ENCODE measurements around the gene EXOC4. TPM values are rescaled to one million over a fixed set of nuclear protein-coding genes. Genes with fewer than 3 reads are reported as not detected.

The EXOC4 gene
- total RNA-seq, 1 experiment from 2014 or later = 91.9 TPM

- Mint-ChIP-seq H3K4me3 (ENCODE audit: low read depth, unreplicated experiment) (no peak overlapping the region), H3K27ac (ENCODE audit: unreplicated experiment) (no peak overlapping the region), H3K9me3 (ENCODE audit: low read depth, unreplicated experiment) (no peaks in the 10 kb centered on the region), H3K36me3 (ENCODE audit: insufficient read depth, unreplicated experiment) (peaks cover 11% of the 10 kb centered on the region), H3K4me1 (ENCODE audit: low read depth, unreplicated experiment) (peaks cover 44% of the 10 kb centered on the region), H3K27me3 (ENCODE audit: unreplicated experiment) (no peaks in the 10 kb centered on the region)
- intact Hi-C loops (cut with micrococcal nuclease; ENCODE audit: unreplicated experiment) = loop anchor here (5.0 to 10.0 kb wide), 4 partner anchors 220 to 600 kb away; partner anchors contain the start of gene EXOC4
- peak; percentile 10 for DNase-seq
- BruUV-seq (replicated peaks) = no TSS peak
- TF ChIP-seq CTCF (IDR thresholded peaks at IDR 0.05; ENCODE audit: unreplicated experiment) = no peak
- CTCF ChIA-PET = interaction anchor here (0.6 to 1.4 kb wide), 4 partner anchors 12 to 566 kb away, joined by 3 to 5 read pairs (median 3); no protein-coding TSS in a partner anchor
These were observed 601.9 kb downstream of the EXOC4 start for GRCh38 chr7:133854739-133855138.

- DNase-seq = no peak
- peaks cover 22% of the 10 kb centered on the region for H3K4me1 Mint-ChIP-seq (ENCODE audit: low read depth, unreplicated experiment)
- peaks cover 11% of the 10 kb centered on the region for H3K36me3 Mint-ChIP-seq (ENCODE audit: insufficient read depth, unreplicated experiment)
- CTCF ChIA-PET = no interaction called here
- intact Hi-C loops (cut with micrococcal nuclease; ENCODE audit: unreplicated experiment) = loop anchor here (10.0 kb wide), 3 partner anchors 223 to 603 kb away; partner anchors contain the start of gene EXOC4
- no peak overlapping the region for H3K4me3 Mint-ChIP-seq (ENCODE audit: low read depth, unreplicated experiment)
- no peak overlapping the region for H3K27ac Mint-ChIP-seq (ENCODE audit: unreplicated experiment)
- BruUV-seq (replicated peaks) = no TSS peak
- no peaks in the 10 kb centered on the region for H3K9me3 Mint-ChIP-seq (ENCODE audit: low read depth, unreplicated experiment)
- no peaks in the 10 kb centered on the region for H3K27me3 Mint-ChIP-seq (ENCODE audit: unreplicated experiment)
- no peak for TF ChIP-seq CTCF (IDR thresholded peaks at IDR 0.05; ENCODE audit: unreplicated experiment)
These were observed 604.7 kb downstream of the EXOC4 start for GRCh38 chr7:133857376-133858119.

- intact Hi-C loops (cut with micrococcal nuclease; ENCODE audit: unreplicated experiment) = loop anchor here (10.0 kb wide), 3 partner anchors 224 to 604 kb away; partner anchors contain the start of gene EXOC4
- TF ChIP-seq CTCF (IDR thresholded peaks at IDR 0.05; ENCODE audit: unreplicated experiment) = no peak
- Mint-ChIP-seq H3K9me3 (ENCODE audit: low read depth, unreplicated experiment) (no peaks in the 10 kb centered on the region), H3K27me3 (ENCODE audit: unreplicated experiment) (no peaks in the 10 kb centered on the region), H3K36me3 (ENCODE audit: insufficient read depth, unreplicated experiment) (peaks cover 8% of the 10 kb centered on the region), H3K4me1 (ENCODE audit: low read depth, unreplicated experiment) (peaks cover 15% of the 10 kb centered on the region), H3K4me3 (ENCODE audit: low read depth, unreplicated experiment) (no peak overlapping the region), H3K27ac (ENCODE audit: unreplicated experiment) (no peak overlapping the region)
- DNase-seq = no peak
- no TSS peak for BruUV-seq (replicated peaks)
- CTCF ChIA-PET = no interaction called here
These were observed 605.4 kb downstream of the EXOC4 start for GRCh38 chr7:133858311-133858710.

- CTCF ChIA-PET = no interaction called here
- H3K9me3 Mint-ChIP-seq (ENCODE audit: low read depth, unreplicated experiment) = no peaks in the 10 kb centered on the region
- no peak overlapping the region for H3K27ac Mint-ChIP-seq (ENCODE audit: unreplicated experiment)
- TF ChIP-seq CTCF (IDR thresholded peaks at IDR 0.05; ENCODE audit: unreplicated experiment) = no peak
- H3K4me3 Mint-ChIP-seq (ENCODE audit: low read depth, unreplicated experiment) = no peak overlapping the region
- H3K36me3 Mint-ChIP-seq (ENCODE audit: insufficient read depth, unreplicated experiment) = no peaks in the 10 kb centered on the region
- H3K4me1 Mint-ChIP-seq (ENCODE audit: low read depth, unreplicated experiment) = peaks cover 6% of the 10 kb centered on the region
- H3K27me3 Mint-ChIP-seq (ENCODE audit: unreplicated experiment) = no peaks in the 10 kb centered on the region
- no peak for DNase-seq
- no TSS peak for BruUV-seq (replicated peaks)
- intact Hi-C loops (cut with micrococcal nuclease; ENCODE audit: unreplicated experiment) = loop anchor here (10.0 kb wide), 3 partner anchors 224 to 604 kb away; partner anchors contain the start of gene EXOC4
These were observed 606.4 kb downstream of the EXOC4 start for GRCh38 chr7:133859231-133859630.

All from Calu3 (cell line).